GM18511 (cell line): Measurements from ENCODE around the gene TBC1D22B.

Source experiments
- ATAC-seq: cut with Tn5 transposase; IDR thresholded peaks from one replicate; pipeline ENCODE4 v1.9.1; 2021; ENCODE audit warnings: mild to moderate bottlenecking, moderate library complexity; ENCODE audit not compliant: unreplicated experiment

TBC1D22B gene, protein sequence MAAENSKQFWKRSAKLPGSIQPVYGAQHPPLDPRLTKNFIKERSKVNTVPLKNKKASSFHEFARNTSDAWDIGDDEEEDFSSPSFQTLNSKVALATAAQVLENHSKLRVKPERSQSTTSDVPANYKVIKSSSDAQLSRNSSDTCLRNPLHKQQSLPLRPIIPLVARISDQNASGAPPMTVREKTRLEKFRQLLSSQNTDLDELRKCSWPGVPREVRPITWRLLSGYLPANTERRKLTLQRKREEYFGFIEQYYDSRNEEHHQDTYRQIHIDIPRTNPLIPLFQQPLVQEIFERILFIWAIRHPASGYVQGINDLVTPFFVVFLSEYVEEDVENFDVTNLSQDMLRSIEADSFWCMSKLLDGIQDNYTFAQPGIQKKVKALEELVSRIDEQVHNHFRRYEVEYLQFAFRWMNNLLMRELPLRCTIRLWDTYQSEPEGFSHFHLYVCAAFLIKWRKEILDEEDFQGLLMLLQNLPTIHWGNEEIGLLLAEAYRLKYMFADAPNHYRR

DNA sequence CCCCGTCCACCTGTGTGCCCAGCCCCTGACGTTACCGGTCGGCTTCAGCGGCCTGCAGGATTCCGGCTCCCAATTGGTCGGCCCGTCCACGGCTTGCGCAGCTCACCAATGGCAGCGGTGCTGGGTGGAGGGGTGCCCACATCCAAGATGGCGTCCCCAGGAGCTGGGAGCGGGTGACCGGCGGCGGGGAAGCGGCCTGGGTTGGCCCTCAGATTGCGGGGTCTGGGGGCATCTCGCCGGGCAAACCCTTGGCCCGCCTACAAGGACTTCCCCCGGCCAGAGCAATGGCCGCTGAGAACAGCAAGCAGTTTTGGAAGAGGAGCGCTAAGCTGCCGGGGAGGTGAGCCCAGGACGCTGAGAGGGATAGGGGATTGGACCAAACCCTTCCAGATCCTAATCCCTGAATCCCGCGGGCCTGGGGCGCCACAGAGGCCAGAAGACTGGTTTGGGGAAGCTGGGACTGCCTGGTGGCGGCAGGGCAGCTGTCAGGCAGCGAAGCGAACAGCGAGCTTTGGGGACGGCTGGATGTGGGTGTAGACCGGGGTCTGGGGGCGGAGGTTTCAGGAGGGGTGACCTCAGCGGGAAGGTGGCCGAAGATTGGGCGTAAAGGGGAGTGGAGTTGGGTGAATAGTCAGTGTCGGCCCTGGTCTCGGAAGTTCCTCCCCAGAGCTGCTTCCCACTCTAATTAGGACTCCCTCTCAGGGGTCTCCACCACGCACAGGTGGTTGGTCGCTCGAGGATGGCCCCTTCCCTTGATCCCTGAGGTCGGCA lies at the start of gene TBC1D22B, which contains the start of gene TMEM217:
TSS of gene TBC1D22B (plus strand) at position 139 of the 771 bp plus-strand sequence. CDS start at position 285, 146 bp downstream.
TSS of gene TMEM217 (minus strand) at position 511 of the 771 bp plus-strand sequence. CDS start 39,114 bp downstream, outside the sequence.
- peak; percentile 98 for ATAC-seq

- ATAC-seq: peak; percentile 62
Observed at GRCh38 chr6:37207903-37208456, 49.6 kb upstream of the TBC1D22B start.

- ATAC-seq: no peak
Observed at GRCh38 chr6:37208793-37209192, 48.8 kb upstream of the TBC1D22B start.

- no peak for ATAC-seq
Observed at GRCh38 chr6:37209461-37210205, 47.9 kb upstream of the TBC1D22B start.

DNA sequence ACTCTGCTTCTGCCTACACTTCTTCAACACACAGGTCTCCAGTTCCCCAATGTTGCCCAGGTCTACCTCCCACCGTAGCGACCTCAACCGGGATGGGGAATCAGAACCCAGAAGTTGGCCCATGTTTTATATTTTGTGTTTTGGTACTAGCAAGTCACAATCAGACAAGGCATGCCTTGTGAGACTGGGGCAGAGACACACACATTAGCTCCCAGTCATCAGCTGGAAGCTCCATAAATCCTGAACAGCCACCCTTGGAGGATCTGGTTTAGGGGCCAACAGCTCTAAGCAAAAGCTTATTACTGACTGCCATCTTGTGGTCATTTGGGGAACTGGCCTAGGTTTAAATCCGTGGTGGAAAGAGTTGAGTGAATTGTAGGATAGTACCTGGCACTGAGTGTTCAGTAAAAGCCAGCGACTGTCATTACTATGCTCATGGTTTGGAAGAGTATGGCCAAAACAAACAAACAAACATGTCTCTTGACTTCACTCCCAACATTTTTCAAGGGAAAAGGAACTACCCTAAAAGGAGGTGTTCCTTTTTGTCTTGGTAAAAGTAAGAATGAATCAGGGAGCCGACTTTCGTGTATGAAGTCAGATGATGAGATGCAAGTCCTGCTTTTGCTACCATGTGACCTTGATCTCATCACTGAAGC lies 47.1 kb upstream of the TBC1D22B start:
- ATAC-seq: no peak

- no peak for ATAC-seq
Observed at GRCh38 chr6:37212268-37212667, 45.3 kb upstream of the TBC1D22B start.

- no peak for ATAC-seq
Observed at GRCh38 chr6:37218061-37218460, 39.5 kb upstream of the TBC1D22B start.

GRCh38 chr6:37218511-37218910 lies 39.1 kb upstream of the TBC1D22B start:
- no peak for ATAC-seq

- no peak for ATAC-seq
Observed at GRCh38 chr6:37221585-37222124, 35.9 kb upstream of the TBC1D22B start.

- ATAC-seq: peak; percentile 91
Observed at GRCh38 chr6:37222125-37222967, 35.2 kb upstream of the TBC1D22B start.

DNA sequence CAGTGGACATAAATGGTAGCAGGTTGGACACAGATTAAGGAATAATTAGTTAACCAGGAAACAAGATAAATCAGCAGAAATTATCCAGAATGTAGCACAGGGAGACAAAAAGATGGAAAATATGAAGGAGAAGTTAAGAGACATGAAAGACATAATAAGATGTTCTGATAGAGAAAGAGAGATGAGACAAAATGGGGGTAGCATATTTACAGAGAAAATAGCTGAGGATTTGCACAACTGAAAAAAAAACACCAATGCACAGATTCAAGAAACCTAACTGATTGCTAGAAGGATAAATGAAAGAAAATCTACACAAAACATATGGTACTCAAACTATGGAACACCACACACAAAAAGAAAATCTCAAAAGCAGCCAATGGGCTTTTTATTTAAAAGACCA lies 34.6 kb upstream of the TBC1D22B start:
- no peak for ATAC-seq

DNA sequence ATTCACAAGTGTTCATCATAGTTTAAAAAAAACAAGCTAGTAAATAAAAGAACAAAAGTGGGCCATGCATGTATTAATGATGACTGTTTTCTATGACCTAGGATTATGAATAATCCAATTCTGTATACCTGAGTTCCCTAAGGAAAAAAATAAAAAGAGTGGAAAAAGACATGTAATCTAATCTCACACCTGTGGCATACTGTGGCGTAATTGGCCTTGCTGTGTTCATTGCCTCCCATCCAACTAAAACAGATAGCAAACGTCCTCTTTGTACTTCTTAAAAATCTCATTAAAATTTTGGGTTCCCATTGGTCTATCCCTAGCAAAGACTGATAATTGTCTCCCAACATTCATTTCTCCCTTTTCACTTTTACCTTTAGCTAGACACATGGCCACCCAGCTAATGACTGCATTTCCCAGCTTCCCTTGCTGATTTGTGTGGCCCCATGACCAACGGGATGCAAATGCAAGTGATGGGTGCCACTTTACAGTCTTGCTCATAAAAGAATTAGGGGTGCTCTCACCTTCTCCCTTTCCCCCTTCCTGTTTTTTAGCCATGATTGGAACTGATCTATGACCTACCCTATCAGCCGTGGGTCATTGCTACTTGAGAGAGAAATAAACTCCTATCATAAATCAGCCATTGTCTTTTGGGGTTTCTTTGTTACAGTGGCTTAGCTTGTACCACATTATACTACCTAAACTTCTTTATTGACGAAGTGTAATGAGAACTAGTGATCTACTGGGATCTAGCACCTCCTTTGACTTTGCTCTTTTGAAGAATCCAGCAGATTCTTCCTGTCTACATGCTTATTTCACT lies 32.0 kb upstream of the TBC1D22B start:
- ATAC-seq: no peak

GRCh38 chr6:37230104-37230503 lies 27.5 kb upstream of the TBC1D22B start:
- no peak for ATAC-seq

DNA sequence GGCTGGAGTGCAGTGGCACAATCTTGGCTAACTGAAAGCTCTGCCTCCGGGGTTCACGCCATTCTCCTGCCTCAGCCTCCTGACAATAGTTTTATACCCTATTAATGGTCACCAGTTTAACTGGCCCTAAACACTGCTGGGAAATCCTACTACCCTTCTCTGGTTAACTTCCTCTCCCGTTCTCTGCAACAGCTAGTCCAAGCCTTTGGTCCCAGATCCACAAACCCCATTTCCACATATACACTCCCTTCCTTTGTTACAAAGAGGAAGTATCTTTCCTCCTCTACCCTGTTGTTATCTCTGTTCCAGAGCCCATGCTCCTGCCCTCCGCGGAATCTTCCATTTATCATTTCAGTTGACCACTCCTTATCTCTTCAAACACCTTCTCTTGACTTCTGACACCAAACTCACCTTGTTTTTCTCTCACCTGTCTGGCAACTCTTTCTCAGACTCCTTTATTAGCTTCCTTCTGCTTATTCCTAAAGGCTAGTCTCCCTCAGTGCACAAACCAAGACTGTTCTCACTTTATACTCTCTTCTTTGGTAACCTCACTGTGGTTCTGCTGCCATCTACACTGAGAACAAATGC lies 25.0 kb upstream of the TBC1D22B start:
- ATAC-seq: no peak

DNA sequence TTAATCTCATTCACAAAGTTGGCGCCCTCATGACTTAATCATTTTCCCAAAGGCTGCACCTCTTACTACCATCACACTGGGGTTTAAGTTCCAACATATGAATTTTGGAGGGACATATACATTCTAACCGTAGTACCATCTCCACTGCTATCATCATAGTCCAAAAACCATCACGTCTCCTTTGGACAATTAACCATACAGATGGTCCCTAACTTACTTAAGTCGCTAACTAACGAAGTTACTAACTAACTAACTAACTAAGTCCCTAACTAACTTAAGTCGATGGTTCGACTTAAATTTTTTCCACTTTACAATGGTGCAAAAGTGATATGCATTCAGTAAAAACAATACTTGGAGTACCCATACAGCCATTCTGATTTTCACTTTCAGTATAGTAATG lies 24.0 kb upstream of the TBC1D22B start:
- no peak for ATAC-seq

GRCh38 chr6:37236921-37237320 lies 20.7 kb upstream of the TBC1D22B start:
- no peak for ATAC-seq

DNA sequence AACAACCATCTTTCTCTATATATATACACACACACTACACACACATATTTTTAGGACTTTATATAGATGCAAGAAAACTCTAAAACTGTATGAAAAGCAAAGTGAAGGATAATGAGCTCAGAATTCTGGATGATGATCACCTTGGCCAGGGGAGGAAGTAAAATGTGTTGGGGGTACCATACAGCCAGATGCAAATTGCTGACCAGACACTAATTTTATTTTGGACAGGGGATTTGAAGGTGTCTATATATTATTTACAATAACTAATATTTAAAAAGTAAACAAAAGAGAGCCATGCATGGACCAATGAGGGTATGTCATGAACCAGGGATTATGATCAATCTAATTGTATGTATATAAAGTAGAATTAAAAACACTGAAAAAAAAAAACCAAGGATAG lies 19.8 kb upstream of the TBC1D22B start:
- no peak for ATAC-seq

DNA sequence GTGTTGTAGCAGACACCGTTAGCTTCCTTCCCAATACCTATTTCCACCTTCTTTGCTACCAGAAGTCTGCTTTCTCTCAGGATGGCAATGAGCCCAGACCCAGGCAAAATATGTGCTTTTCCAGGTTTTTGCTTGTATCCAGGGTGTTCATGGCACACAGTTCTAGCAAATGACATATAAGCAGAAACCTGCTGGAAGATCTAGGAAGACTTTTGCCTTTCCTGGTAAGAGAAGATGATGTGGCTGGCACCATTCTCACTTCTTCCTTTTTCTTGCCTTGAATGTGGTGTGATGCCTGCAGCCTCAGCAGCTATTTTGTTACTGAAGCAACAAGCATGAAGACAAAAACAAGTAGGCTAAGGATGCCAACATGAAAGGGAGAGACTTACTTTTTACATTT lies 19.2 kb upstream of the TBC1D22B start:
- no peak for ATAC-seq
